Skin epidermis (tissue), 12 donors: ENCODE results near the gene LSM8.
"Not testable (repeated sequence)": the region's sequence is repeated elsewhere in the genome, so short reads cannot be mapped to it uniquely, and the experiment has no call there.

Experiments
- H3K27ac ChIP-seq, 21 experiments: fragments of 200-600 bp; sonication (generic) in 11 of 21; one replicate each; pipeline ENCODE4 v1.5.0; 2020; ENCODE audit warnings: mild to moderate bottlenecking in 3 of 21, inconsistent platforms in 2 of 21, moderate library complexity in 2 of 21
- H3K4me3 ChIP-seq, 7 experiments: fragments of 200-600 bp; sonication (generic) in 2 of 7; one replicate each; pipeline ENCODE4 v1.5.0; 2020; ENCODE audit warnings: inconsistent platforms in 2 of 7, mild to moderate bottlenecking in 2 of 7, moderate library complexity in 1 of 7

LSM8 gene

GRCh38 chr7:118195837-118196474 is 12.0 kb downstream of the LSM8 start:
- Histone ChIP-seq H3K27ac (no peak overlapping the region), H3K4me3 (no peak overlapping the region)

- no peak overlapping the region for H3K27ac ChIP-seq
Measured at GRCh38 chr7:118202061-118202460, 18.1 kb downstream of the LSM8 start.

GRCh38 chr7:118214051-118214832 is 30.3 kb downstream of the LSM8 start:
- Histone ChIP-seq H3K4me3 (peak overlapping the region; percentile 38 to 49 (median 44)), H3K27ac (peak overlapping the region in 9 of 21 experiments; percentile 1 to 69 (median 37))

More at GRCh38 chr7:118202061-118202460, 18.1 kb downstream of the LSM8 start:
- H3K4me3 ChIP-seq: no peak overlapping the region

GRCh38 chr7:118214833-118215182 is 30.8 kb downstream of the LSM8 start:
- Histone ChIP-seq H3K27ac (peak overlapping the region in 6 of 21 experiments; percentile 1 to 69 (median 26)), H3K4me3 (peak overlapping the region; percentile 38 to 49 (median 44))

DNA sequence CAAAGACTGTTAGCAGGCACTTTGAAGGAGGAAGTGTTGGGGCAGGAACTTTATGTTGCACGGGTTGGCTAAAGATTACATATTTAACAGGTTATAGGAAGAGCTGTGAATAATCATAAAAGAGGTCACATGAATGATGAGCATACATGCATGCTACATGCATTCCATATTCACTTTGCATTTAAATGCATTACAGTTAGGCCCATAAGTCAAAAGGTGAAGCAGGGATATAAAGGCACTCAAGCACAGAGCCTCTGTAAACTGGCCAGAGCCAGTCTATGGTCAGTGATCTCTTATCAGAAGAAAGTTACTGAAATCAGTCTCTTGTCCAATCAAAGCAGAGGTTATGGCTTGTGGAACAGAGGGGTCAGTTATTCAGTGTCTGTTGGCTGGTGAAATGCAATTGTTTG is 33.3 kb downstream of the LSM8 start:
- no peak overlapping the region for H3K27ac ChIP-seq
- H3K4me3 ChIP-seq: no peak overlapping the region

DNA sequence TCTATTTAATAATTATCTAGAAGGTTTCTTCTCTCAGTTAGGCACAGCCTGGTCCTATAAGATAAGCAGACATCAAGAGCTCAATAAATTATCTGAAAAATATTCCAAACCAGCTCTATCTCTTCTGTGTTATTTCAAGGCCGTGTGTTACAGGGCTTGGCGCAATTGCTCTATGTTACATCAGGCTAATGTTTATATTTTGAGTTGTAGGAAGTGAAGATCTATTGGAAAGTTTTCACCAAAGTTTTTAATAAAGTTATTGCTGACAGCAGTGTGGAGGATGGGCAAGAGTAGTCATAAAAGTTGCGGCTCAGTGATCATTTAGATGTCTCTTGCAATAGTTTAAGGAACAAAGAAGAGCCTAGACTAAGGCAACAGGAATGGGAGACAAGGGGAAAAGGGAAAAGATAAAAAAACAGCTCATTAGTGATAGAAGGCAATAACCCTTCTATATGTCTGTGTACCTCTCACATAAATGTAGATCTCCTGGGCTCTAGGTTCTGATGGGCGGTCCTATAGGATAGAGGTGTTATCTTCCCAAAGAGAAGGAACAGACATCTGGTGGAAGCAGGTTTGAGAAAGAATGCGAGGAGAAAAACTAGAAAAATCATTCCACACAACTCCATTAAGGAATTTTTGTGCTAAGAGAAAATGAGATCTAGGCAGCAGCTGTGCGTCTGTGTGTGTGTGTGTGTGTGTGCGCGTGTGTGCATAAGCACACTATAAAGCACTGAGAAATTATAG is 34.6 kb downstream of the LSM8 start:
- H3K27ac ChIP-seq: no peak overlapping the region
- no peak overlapping the region for H3K4me3 ChIP-seq

DNA sequence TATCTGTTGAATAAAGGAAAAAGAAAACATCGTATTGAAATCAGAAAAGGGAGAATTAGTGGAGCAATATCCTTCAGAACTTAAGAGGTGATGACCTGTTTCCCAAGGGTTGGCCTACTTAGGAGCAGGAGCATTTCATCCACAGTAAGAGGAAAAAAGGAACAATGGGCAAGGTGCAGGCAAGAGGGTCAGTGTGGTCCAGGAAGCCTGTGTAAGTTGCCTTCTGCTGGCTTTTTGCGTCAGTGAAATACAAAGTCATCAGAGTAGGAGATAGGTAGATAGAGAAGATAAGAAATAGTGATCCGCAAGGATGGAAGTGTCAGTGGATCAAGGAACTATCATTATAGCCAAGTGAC is 35.2 kb downstream of the LSM8 start:
- Histone ChIP-seq H3K27ac (no peak overlapping the region), H3K4me3 (no peak overlapping the region)

- Histone ChIP-seq H3K27ac (no peak overlapping the region), H3K4me3 (no peak overlapping the region)
Measured at GRCh38 chr7:118220583-118220982, 36.6 kb downstream of the LSM8 start.

GRCh38 chr7:118222591-118222990 is 38.6 kb downstream of the LSM8 start:
- no peak overlapping the region for H3K4me3 ChIP-seq
- no peak overlapping the region for H3K27ac ChIP-seq

GRCh38 chr7:118224521-118224920 is 40.6 kb downstream of the LSM8 start, which contains the start of gene ANKRD7:
Gene ANKRD7, plus strand, starts transcription at chr7:118224704. Its CDS starts 127 bp downstream, at chr7:118224831.
- Histone ChIP-seq H3K4me3 (no peak within 1 kb of the TSS), H3K27ac (no peak within 1 kb of the TSS)

- Histone ChIP-seq H3K27ac (no peak overlapping the region), H3K4me3 (no peak overlapping the region)
Measured at GRCh38 chr7:118232837-118233236, 48.9 kb downstream of the LSM8 start.

GRCh38 chr7:118233799-118234198 is 49.8 kb downstream of the LSM8 start:
- Histone ChIP-seq H3K27ac (no peak overlapping the region), H3K4me3 (no peak overlapping the region)

- no peak overlapping the region for H3K4me3 ChIP-seq
Measured at GRCh38 chr7:118239014-118239413, 55.0 kb downstream of the LSM8 start.

GRCh38 chr7:118240320-118240719 is 56.4 kb downstream of the LSM8 start:
- H3K27ac ChIP-seq, H3K4me3 ChIP-seq: not testable (repeated sequence)

More at GRCh38 chr7:118239014-118239413, 55.0 kb downstream of the LSM8 start:
- H3K27ac ChIP-seq: no peak overlapping the region
